ENCODE data around the gene UGT1A7. TPM values are rescaled to one million over a fixed set of nuclear protein-coding genes. Genes with fewer than 3 reads are reported as not detected.
A peak's percentile ranks its signal among the peaks of the same experiment; 100 is the strongest.

Gene UGT1A7
- total RNA-seq, 1 donor: not detected

GRCh38 chr2:233796254-233796653 lies 114.6 kb downstream of the UGT1A7 start:
- no peak for DNase-seq (ENCODE audit: low read depth)
- no peak for TF ChIP-seq CTCF (IDR thresholded peaks at IDR 0.05; ENCODE audit: insufficient read depth, low read length)
- no peak overlapping the region for H3K4me3 ChIP-seq (ENCODE audit: low read depth, low read length)

GRCh38 chr2:233798335-233799086 lies 116.8 kb downstream of the UGT1A7 start:
- no peak for DNase-seq (ENCODE audit: low read depth)
- H3K4me3 ChIP-seq (ENCODE audit: low read depth, low read length): no peak overlapping the region
- no peak for TF ChIP-seq CTCF (IDR thresholded peaks at IDR 0.05; ENCODE audit: insufficient read depth, low read length)

GRCh38 chr2:233799087-233799665 lies 117.5 kb downstream of the UGT1A7 start:
- TF ChIP-seq CTCF (IDR thresholded peaks at IDR 0.05; ENCODE audit: insufficient read depth, low read length): no peak
- DNase-seq (ENCODE audit: low read depth): no peak
- no peak overlapping the region for H3K4me3 ChIP-seq (ENCODE audit: low read depth, low read length)

- DNase-seq (ENCODE audit: low read depth): no peak
- no peak overlapping the region for H3K4me3 ChIP-seq (ENCODE audit: low read depth, low read length)
- no peak for TF ChIP-seq CTCF (IDR thresholded peaks at IDR 0.05; ENCODE audit: insufficient read depth, low read length)
These were observed 118.0 kb downstream of the UGT1A7 start for GRCh38 chr2:233799716-233800115.

GRCh38 chr2:233800208-233800607 lies 118.5 kb downstream of the UGT1A7 start:
- no peak for TF ChIP-seq CTCF (IDR thresholded peaks at IDR 0.05; ENCODE audit: insufficient read depth, low read length)
- H3K4me3 ChIP-seq (ENCODE audit: low read depth, low read length): no peak overlapping the region
- no peak for DNase-seq (ENCODE audit: low read depth)

- no peak overlapping the region for H3K4me3 ChIP-seq (ENCODE audit: low read depth, low read length)
- peak; percentile 12 for DNase-seq (ENCODE audit: low read depth)
- TF ChIP-seq CTCF (IDR thresholded peaks at IDR 0.05; ENCODE audit: insufficient read depth, low read length): no peak
These were observed 119.8 kb downstream of the UGT1A7 start for GRCh38 chr2:233801357-233802131.
